Immature natural killer cell (primary cell): ENCODE measurements around the gene CPEB3. TPM values are rescaled to one million over a fixed set of nuclear protein-coding genes. Genes with fewer than 3 reads are reported as not detected.

Experiments
- polyA plus RNA-seq, 3 donors: library from polyadenylated mRNA; unstranded; fragments of 300-500 nt; fragmentation: Illumina TruSeq; gene quantifications; one replicate each; pipeline ENCODE4 v1.2.3, GENCODE V29; 2021

Gene CPEB3
- polyA plus RNA-seq, 3 donors from 2014 or later, result 0.63 to 1.1 TPM; not detected in 1

Other genes starting within 250 kb of the CPEB3 start
- 10 to 100 TPM; 15.0 to 32.4 (median 28.4) TPM for gene MARCHF5, start 89 bp upstream of the CPEB3 start, polyA plus RNA-seq